GM18867 (cell line): Measurements from ENCODE around the gene GRAMD4.

ENCODE experiments used
- ATAC-seq: cut with Tn5 transposase; IDR thresholded peaks from one replicate; pipeline ENCODE4 v1.9.1; 2021; ENCODE audit warnings: mild to moderate bottlenecking, moderate library complexity; ENCODE audit not compliant: unreplicated experiment

GRAMD4 gene

GRCh38 chr22:46666577-46667244 is 46.5 kb downstream of the GRAMD4 start:
- no peak for ATAC-seq

DNA sequence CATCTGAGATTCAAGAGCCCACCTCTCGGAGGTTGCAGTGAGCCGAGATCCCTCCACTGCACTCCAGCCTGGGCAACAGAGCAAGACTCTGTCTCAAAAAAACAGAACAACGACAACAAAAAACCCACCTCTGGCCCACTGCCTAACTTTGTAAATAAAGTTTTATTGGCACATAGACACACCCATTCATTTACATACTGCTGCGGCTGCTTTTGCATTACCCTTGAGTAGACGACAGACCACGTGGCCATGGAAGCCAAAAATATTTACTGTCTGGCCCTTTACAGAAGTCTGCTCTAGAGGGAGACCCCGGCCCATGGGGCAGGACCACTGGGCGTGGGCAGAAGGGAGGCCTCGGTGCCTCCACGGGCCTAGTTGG is 47.0 kb downstream of the GRAMD4 start:
- ATAC-seq, result no peak

- ATAC-seq, result no peak
Observed at GRCh38 chr22:46668116-46668515, 47.9 kb downstream of the GRAMD4 start.

- no peak for ATAC-seq
Observed at GRCh38 chr22:46669201-46669600, 49.0 kb downstream of the GRAMD4 start.

- ATAC-seq, result no peak
Observed at GRCh38 chr22:46671824-46672432, 51.7 kb downstream of the GRAMD4 start.

DNA sequence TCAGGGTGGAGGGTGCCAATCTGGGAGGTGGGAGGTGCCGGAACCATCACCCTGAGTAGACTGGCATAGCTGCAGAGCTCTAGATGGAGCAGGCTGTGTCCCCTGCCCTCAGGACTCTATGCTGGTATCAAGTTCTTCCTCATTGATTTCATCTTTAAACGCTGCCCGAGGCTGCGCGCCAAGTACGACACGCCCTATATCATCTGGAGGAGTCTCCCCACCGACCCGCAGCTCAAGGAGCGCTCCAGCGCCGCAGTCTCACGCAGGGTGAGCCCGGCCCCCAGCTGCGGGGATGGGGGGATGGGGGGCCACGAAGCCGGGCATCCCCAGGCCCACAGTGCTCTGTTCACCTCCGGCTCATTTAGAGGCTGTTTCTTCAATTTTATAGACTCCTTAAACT is 52.5 kb downstream of the GRAMD4 start:
- ATAC-seq, result no peak

DNA sequence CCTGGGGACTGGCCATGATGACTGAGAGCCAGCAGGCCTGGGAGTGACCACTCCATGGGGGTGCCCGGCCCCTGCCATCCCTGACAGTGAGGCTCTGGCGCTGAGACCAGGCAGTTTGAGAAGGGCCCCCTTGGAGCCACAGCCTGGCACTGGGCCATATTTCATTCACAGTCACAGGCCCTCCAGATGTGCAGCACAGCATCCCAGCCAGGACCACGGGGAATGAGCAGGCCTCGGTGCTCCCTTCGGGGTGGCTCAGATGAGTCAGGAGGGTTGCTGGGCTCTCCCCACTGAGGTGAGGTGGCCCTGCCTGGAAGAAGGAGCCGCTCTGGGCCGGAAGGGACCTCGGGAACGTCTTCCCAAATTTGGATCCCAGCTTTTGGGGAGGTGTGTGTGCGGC is 53.0 kb downstream of the GRAMD4 start:
- no peak for ATAC-seq

DNA sequence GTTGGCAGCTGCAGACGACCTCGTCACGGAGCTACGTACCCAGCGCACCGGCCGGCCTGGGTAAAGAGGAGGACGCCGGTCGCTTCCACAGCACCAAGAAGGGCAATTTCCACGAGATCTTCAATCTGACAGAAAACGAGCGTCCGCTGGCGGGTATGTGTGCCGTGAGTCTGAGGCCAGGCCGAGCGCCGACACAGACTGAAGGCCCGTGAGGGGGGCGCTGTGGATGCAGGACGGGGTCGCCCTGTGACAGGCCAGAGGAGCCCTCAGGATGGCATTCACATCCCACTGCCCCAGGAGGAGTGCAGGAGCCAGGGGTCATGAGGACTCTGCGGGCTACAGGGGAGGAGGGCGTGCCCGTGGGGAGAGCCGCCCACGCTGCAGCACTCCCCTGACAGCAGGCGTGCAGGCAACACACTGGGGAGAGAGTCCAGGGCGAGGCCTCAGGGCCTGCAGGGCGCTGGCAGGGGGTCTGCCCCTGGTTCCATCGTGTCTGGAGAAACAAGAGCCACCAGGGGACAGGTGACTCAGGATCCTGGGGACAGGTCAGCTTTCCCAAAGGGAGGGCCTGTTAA is 53.6 kb downstream of the GRAMD4 start:
- no peak for ATAC-seq

DNA sequence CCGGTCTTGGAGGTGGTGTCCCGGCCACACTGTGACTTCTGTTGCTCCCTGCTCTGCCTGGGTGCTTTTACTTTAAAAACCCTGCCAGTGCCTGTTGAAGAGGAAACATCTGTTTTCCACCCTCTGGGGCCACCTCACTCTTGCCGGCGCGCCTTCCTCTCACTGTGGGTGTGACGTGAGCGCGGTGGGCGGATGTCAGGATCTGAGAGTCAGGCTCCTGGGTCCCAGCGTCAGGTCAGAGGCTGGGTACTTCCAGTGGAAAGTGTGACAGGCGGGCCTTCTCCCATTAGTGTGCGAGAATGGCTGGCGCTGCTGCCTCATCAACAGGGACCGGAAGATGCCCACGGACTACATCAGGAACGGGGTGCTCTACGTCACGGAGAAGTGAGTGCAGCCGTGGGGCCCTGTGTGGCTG is 54.2 kb downstream of the GRAMD4 start:
- ATAC-seq, result no peak

DNA sequence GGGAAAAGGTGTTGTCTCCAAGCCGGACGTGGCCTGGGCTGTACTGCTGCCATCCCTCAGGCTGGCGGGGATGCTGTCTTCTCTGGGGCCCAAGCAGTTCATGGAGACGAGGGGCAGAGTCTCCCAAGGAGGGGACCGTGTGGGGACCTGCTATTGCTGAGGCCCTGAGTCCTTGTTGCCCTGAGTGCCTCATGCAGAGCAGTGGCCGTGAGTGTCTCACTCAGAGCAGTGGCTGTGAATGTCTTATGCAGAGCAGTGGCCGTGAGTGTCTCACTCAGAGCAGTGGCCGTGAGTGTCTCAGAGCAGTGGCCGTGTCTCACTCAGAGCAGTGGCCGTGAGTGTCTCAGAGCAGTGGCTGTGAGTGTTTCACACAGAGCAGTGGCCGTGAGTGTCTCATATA is 54.7 kb downstream of the GRAMD4 start:
- no peak for ATAC-seq

DNA sequence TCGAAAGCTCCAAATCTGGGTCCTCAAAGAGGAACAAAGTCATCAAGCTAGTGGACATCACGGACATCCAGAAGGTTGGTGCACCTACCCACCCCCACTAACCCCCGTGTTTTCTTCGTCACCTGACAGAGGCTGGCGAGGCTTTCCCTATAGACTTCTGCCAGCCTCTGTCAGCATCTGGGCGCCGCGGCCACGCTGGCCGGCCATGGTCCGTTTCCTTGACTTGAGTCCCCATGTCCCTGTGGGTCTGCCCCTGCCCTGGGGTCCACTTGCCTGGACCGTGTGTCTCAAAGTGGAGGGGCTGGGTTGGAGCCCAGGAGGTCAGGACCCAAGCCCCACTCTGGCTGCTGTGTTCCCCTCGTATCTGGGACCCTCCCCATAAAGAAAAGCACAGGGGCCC is 55.3 kb downstream of the GRAMD4 start:
- ATAC-seq, result no peak

DNA sequence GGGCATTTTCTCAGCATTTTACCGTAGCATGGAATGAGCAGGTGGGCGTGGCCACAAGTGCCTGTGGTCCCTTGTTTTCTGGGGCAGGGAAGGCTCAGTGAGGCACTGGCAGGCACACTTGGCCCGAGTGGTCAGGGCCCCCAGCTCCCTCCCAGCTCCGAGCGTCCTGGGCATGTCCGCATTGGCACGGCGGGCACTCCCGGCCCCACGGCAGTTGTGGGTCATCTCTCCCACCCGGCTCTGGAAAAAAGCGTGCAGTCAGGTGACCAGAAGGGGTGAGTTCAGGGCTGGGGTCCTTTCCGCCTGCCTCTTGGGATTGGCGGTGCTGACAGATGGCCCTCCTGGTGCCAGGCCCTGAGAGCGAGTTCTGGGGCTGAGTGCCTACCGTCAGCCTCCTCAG is 55.8 kb downstream of the GRAMD4 start:
- ATAC-seq, result no peak

GRCh38 chr22:46676479-46676878 is 56.3 kb downstream of the GRAMD4 start:
- no peak for ATAC-seq

DNA sequence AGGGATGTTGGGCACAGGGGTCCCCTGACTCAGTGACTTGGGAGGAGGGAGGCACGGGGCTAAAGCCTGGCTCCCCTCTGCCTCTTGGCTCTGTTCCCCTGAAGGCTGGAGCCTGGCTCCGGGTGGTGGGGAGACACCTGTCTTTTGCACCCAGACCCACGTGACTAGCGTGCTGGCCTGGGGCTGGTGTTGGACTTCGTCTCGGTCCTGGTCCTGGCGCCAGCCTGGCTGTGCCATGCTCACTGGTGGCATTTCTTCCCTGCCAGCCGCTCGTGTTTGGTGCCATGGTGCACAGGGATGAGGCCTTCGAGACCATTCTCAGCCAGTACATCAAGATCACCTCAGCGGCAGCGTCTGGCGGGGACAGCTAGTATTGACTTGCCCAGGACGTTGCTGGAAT is 56.7 kb downstream of the GRAMD4 start:
- ATAC-seq, result no peak

- no peak for ATAC-seq
Observed at GRCh38 chr22:46677323-46678002, 57.3 kb downstream of the GRAMD4 start.

- no peak for ATAC-seq
Observed at GRCh38 chr22:46678003-46678657, 57.9 kb downstream of the GRAMD4 start.

- no peak for ATAC-seq
Observed at GRCh38 chr22:46678785-46679700, 58.9 kb downstream of the GRAMD4 start.

GRCh38 chr22:46679706-46680269 is 59.6 kb downstream of the GRAMD4 start:
- ATAC-seq, result no peak

- ATAC-seq, result no peak
Observed at GRCh38 chr22:46681010-46681409, 60.8 kb downstream of the GRAMD4 start.
